Progenitor cell of endocrine pancreas (in vitro differentiated cells): ENCODE data around the gene POC5. TPM values are rescaled to one million over a fixed set of nuclear protein-coding genes. Genes with fewer than 3 reads are reported as not detected.

Experiments used
- DNase-seq: peaks from one replicate; pipeline ENCODE4 v3.0.0; 2021; ENCODE audit warnings: low spot score; ENCODE audit not compliant: unreplicated experiment
- H3K27ac Mint-ChIP-seq: 2 replicates; pipeline ENCODE4 v1.8.0; 2021; ENCODE audit warnings: mild to moderate bottlenecking, moderate library complexity, mixed read lengths
- H3K27me3 Mint-ChIP-seq: 2 replicates; pipeline ENCODE4 v1.8.0; 2021; ENCODE audit warnings: mixed read lengths
- H3K36me3 Mint-ChIP-seq: 2 replicates; pipeline ENCODE4 v1.8.0; 2022; ENCODE audit warnings: mixed read lengths; ENCODE audit not compliant: insufficient read depth
- H3K4me1 Mint-ChIP-seq: 2 replicates; pipeline ENCODE4 v1.8.0; 2021; ENCODE audit warnings: low read depth, mixed read lengths
- H3K4me3 Mint-ChIP-seq: 2 replicates; pipeline ENCODE4 v1.8.0; 2021; ENCODE audit warnings: low read depth, mild to moderate bottlenecking, moderate library complexity, mixed read lengths
- H3K9me3 Mint-ChIP-seq: 2 replicates; pipeline ENCODE4 v1.8.0; 2021; ENCODE audit warnings: low read depth, mixed read lengths
- CTCF ChIP-seq: fragments of 200-600 bp; sonication (generic); IDR thresholded peaks from one replicate; pipeline ENCODE4 v1.5.0; 2021; ENCODE audit warnings: antibody characterized with exemption, mild to moderate bottlenecking; ENCODE audit not compliant: unreplicated experiment
- total RNA-seq: library from RNA; stranded (reverse); gene quantifications from 2 replicates; pipeline ENCODE4 v1.2.1, GENCODE V29; 2021

The POC5 gene
- total RNA-seq, 1 donor from 2014 or later, result 16.2 TPM

GRCh38 chr5:75637949-75638348 is 79.3 kb downstream of the POC5 start:
- no peaks in the 10 kb centered on the region for H3K9me3 Mint-ChIP-seq
- no peaks in the 10 kb centered on the region for H3K4me1 Mint-ChIP-seq
- H3K4me3 Mint-ChIP-seq, result no peak overlapping the region
- no peak for TF ChIP-seq CTCF
- no peak for DNase-seq
- H3K27ac Mint-ChIP-seq, result no peak overlapping the region
- peaks cover 2% of the 10 kb centered on the region for H3K36me3 Mint-ChIP-seq
- H3K27me3 Mint-ChIP-seq, result no peaks in the 10 kb centered on the region

- no peak overlapping the region for H3K4me3 Mint-ChIP-seq
- no peak for DNase-seq
- no peaks in the 10 kb centered on the region for H3K4me1 Mint-ChIP-seq
- no peaks in the 10 kb centered on the region for H3K27me3 Mint-ChIP-seq
- no peak overlapping the region for H3K27ac Mint-ChIP-seq
- TF ChIP-seq CTCF, result no peak
- H3K9me3 Mint-ChIP-seq, result no peaks in the 10 kb centered on the region
- no peaks in the 10 kb centered on the region for H3K36me3 Mint-ChIP-seq
Measured at GRCh38 chr5:75632321-75632720, 84.9 kb downstream of the POC5 start.

GRCh38 chr5:75630875-75631274 is 86.4 kb downstream of the POC5 start:
- no peak overlapping the region for H3K4me3 Mint-ChIP-seq
- H3K27ac Mint-ChIP-seq, result no peak overlapping the region
- DNase-seq, result no peak
- H3K27me3 Mint-ChIP-seq, result no peaks in the 10 kb centered on the region
- TF ChIP-seq CTCF, result no peak
- no peaks in the 10 kb centered on the region for H3K36me3 Mint-ChIP-seq
- no peaks in the 10 kb centered on the region for H3K4me1 Mint-ChIP-seq
- no peaks in the 10 kb centered on the region for H3K9me3 Mint-ChIP-seq

GRCh38 chr5:75627801-75628200 is 89.4 kb downstream of the POC5 start:
- H3K4me1 Mint-ChIP-seq, result peaks cover 12% of the 10 kb centered on the region

GRCh38 chr5:75626959-75627358 is 90.3 kb downstream of the POC5 start:
- TF ChIP-seq CTCF, result no peak
- Mint-ChIP-seq H3K27me3 (no peaks in the 10 kb centered on the region), H3K9me3 (no peaks in the 10 kb centered on the region), H3K36me3 (no peaks in the 10 kb centered on the region), H3K27ac (no peak overlapping the region), H3K4me3 (no peak overlapping the region), H3K4me1 (peaks cover 12% of the 10 kb centered on the region)
- DNase-seq, result no peak

More at GRCh38 chr5:75627801-75628200, 89.4 kb downstream of the POC5 start:
- TF ChIP-seq CTCF, result no peak
- DNase-seq, result no peak
- no peaks in the 10 kb centered on the region for H3K36me3 Mint-ChIP-seq
- H3K27me3 Mint-ChIP-seq, result no peaks in the 10 kb centered on the region
- H3K4me3 Mint-ChIP-seq, result no peak overlapping the region
- H3K27ac Mint-ChIP-seq, result no peak overlapping the region
- no peaks in the 10 kb centered on the region for H3K9me3 Mint-ChIP-seq

Other genes starting within 250 kb of the POC5 start
- gene CERT1, start 205.8 kb downstream of the POC5 start, total RNA-seq, result 49.3 and 50.8 TPM in 2 replicates
- 20.2 TPM in 2 replicates for gene POLK, start 205.5 kb downstream of the POC5 start, total RNA-seq
- gene ANKDD1B, start 106.0 kb downstream of the POC5 start, total RNA-seq, result 2.3 and 2.8 TPM in 2 replicates